ENCODE results near the gene CDHR3. TPM values are rescaled to one million over a fixed set of nuclear protein-coding genes. Genes with fewer than 3 reads are reported as not detected.

Gene CDHR3
- total and polyA plus RNA-seq, 9 of the 15 experiments (the other 6 are each of a cell fraction or from before 2014, with no cell fraction given): 0.03 to 0.66 (median 0.24) TPM; not detected in 1

- Histone ChIP-seq H3K9ac (ENCODE audit: insufficient read depth in 1 of 2, low read depth in 2 of 2, low read length in 2 of 2) (no peak overlapping the region), H3K9me3 (replicated peaks; ENCODE audit: control insufficient read depth, insufficient read depth, low read depth, low read length) (no peaks in the 10 kb centered on the region), H3K4me2 (ENCODE audit: insufficient read depth, low read length) (no peak overlapping the region), H3K36me3 (ENCODE audit: control insufficient read depth, insufficient read depth, low read length) (no peaks in the 10 kb centered on the region), H3K9me1 (ENCODE audit: control insufficient read depth, insufficient read depth, low read length) (no peaks in the 10 kb centered on the region), H3K4me3 (no peak overlapping the region), H3K27ac (ENCODE audit: extremely low read depth, low read depth, low read length) (no peak overlapping the region), H4K20me1 (replicated peaks; ENCODE audit: control insufficient read depth, insufficient read depth, low read length) (peaks cover 7% of the 10 kb centered on the region; the same call in 1 of the 2 replicates), H3K79me2 (ENCODE audit: control insufficient read depth, insufficient read depth, low read length) (no peaks in the 10 kb centered on the region), H2AFZ (ENCODE audit: low read depth, low read length) (no peak overlapping the region), H3K27me3 (ENCODE audit: control insufficient read depth in 2 of 2, insufficient read depth in 2 of 2, low read length in 2 of 2) (peaks cover 0 to 22% of the 10 kb centered on the region in 2 experiments; a peak in 3 of 5 replicates), H3K4me1 (replicated peaks in 1 of 2; ENCODE audit: control insufficient read depth in 2 of 2, insufficient read depth in 2 of 2, low read length in 2 of 2) (peaks cover 0 to 13% of the 10 kb centered on the region in 2 experiments; a peak in 3 of 5 replicates)
- in situ Hi-C loops (cut with MboI) (loop anchor here (5.0 kb wide), 2 partner anchors 287 to 392 kb away; no protein-coding TSS in a partner anchor), intact Hi-C loops (cut with micrococcal nuclease) (loop anchor here (2.0 kb wide), 1 partner anchor 29 kb away; no protein-coding TSS in a partner anchor)
- ATAC-seq (peak; percentile 21; the same call in 2 of the 3 replicates), FAIRE-seq (no peak), DNase-seq (ENCODE audit: extremely low read depth in 1 of 4, low spot score in 3 of 4) (no peak)
- ChIA-PET POLR2A (interaction anchor here (0.6 to 1.0 kb wide), 2 partner anchors 13 to 16 kb away, joined by 3 read pairs; no protein-coding TSS in a partner anchor), CTCF (ENCODE audit: low intra/inter-chr PET ratio) (interaction anchor here (0.8 to 5.4 kb wide), 2 partner anchors 279 to 280 kb away, joined by 3 to 88 read pairs; no protein-coding TSS in a partner anchor)
- BruUV-seq (replicated peaks): no TSS peak
- WGBS (ENCODE audit: insufficient coverage, low coverage, missing lambda C conversion rate): 28% methylated on average over 13 of the region's 13 CpGs
- TF ChIP-seq MYC (IDR thresholded peaks at IDR 0.05; ENCODE audit: low read depth, low read length) (no peak), MYC (CRISPR knock-in tag; IDR thresholded peaks at IDR 0.05; ENCODE audit: borderline replicate concordance, low read depth) (no peak), FOXP1 (CRISPR knock-in tag; IDR thresholded peaks at IDR 0.05) (no peak), USF1 (CRISPR knock-in tag; IDR thresholded peaks at IDR 0.05) (0 out of 2 replicates have a peak, but pooled peaks have one; percentile 10), KLF16 (IDR thresholded peaks at IDR 0.05) (no peak), SMC3 (conservative IDR thresholded peaks at IDR 0.05; ENCODE audit: insufficient read depth, low read depth, low read length) (no peak), HMBOX1 (IDR thresholded peaks at IDR 0.05) (no peak), THRAP3 (IDR thresholded peaks at IDR 0.05; ENCODE audit: borderline replicate concordance) (no peak), ZNF324 (CRISPR knock-in tag; IDR thresholded peaks at IDR 0.05) (no peak), ZBTB33 (CRISPR knock-in tag; IDR thresholded peaks at IDR 0.05) (peak; percentile 33; the same call in 1 of the 2 replicates), MIER1 (IDR thresholded peaks at IDR 0.05; ENCODE audit: low read depth) (no peak), ZNF3 (CRISPR knock-in tag; IDR thresholded peaks at IDR 0.05) (no peak), MTF1 (CRISPR knock-in tag; IDR thresholded peaks at IDR 0.05; ENCODE audit: borderline replicate concordance) (no peak), ZNF239 (CRISPR knock-in tag; IDR thresholded peaks at IDR 0.05) (no peak), RAD21 (CRISPR knock-in tag; conservative IDR thresholded peaks at IDR 0.05 in 1 of 2, IDR thresholded peaks at IDR 0.05 in 1 of 2) (peak in 1 of 2 experiments; percentile 65; a peak in 2 of 4 replicates), GATAD2A (IDR thresholded peaks at IDR 0.05) (no peak), POLR2B (IDR thresholded peaks at IDR 0.05; ENCODE audit: low read depth, partially characterized antibody) (no peak), POLR2AphosphoS2 (IDR thresholded peaks at IDR 0.05; ENCODE audit: low read length) (no peak), USF2 (CRISPR knock-in tag; IDR thresholded peaks at IDR 0.05) (peak; percentile 39; the same call in 1 of the 2 replicates)
Observed at GRCh38 chr7:106039486-106040060, 76.5 kb downstream of the CDHR3 start.

Data from K562 (cell line).